ENCODE results near the gene NPBWR2.

GRCh38 chr20:64131406-64131805 lies 24.0 kb upstream of the NPBWR2 start:
- TF ChIP-seq REST (IDR thresholded peaks at IDR 0.05; ENCODE audit: insufficient read depth in 1 of 2, low read depth in 2 of 2, low read length in 1 of 2) (no peak), SIN3A (IDR thresholded peaks at IDR 0.05; ENCODE audit: borderline replicate concordance, insufficient read depth, low read depth, low read length) (no peak), CTCF (IDR thresholded peaks at IDR 0.05) (peak; percentile 67)
